ENCODE measurements around the gene HK2.
"Not testable (repeated sequence)": the region's sequence is repeated elsewhere in the genome, so short reads cannot be mapped to it uniquely, and the experiment has no call there.

Gene HK2

DNA sequence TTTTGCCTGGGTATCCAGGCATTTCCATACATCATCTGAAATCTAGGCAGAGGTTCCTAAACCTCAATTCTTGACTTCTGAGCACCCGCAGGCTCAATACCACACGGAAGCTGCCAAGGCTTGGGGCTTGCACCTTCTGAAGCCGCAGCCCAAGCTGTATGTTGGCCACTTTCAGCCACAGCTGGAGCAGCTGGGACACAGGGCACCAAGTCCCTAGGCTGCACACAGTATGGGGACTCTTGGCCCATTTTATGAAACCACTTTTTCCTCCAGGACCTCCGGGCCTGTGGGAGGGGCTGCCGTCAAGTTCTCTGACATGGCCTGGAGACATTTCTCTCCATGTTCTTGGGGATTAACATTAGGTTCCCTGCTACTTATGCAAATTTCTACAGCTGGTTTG lies 72.5 kb downstream of the HK2 start:
- H4K20me1 ChIP-seq (ENCODE audit: insufficient read depth, low read length, poor library complexity, severe bottlenecking): no peaks in the 10 kb centered on the region
- H3K27me3 ChIP-seq (ENCODE audit: insufficient read depth, low read length, poor library complexity, severe bottlenecking): no peaks in the 10 kb centered on the region
- no peaks in the 10 kb centered on the region for H3K36me3 ChIP-seq (ENCODE audit: insufficient read depth, low read length)
- no peaks in the 10 kb centered on the region for H3K9me2 ChIP-seq (replicated peaks; ENCODE audit: low read depth, low read length)
- H3K4me3 ChIP-seq (ENCODE audit: low read length, poor library complexity, severe bottlenecking): no peak overlapping the region
- no peak for TF ChIP-seq EZH2phosphoT487 (IDR thresholded peaks at IDR 0.05; ENCODE audit: borderline replicate concordance)
- TF ChIP-seq, protein P1, sequence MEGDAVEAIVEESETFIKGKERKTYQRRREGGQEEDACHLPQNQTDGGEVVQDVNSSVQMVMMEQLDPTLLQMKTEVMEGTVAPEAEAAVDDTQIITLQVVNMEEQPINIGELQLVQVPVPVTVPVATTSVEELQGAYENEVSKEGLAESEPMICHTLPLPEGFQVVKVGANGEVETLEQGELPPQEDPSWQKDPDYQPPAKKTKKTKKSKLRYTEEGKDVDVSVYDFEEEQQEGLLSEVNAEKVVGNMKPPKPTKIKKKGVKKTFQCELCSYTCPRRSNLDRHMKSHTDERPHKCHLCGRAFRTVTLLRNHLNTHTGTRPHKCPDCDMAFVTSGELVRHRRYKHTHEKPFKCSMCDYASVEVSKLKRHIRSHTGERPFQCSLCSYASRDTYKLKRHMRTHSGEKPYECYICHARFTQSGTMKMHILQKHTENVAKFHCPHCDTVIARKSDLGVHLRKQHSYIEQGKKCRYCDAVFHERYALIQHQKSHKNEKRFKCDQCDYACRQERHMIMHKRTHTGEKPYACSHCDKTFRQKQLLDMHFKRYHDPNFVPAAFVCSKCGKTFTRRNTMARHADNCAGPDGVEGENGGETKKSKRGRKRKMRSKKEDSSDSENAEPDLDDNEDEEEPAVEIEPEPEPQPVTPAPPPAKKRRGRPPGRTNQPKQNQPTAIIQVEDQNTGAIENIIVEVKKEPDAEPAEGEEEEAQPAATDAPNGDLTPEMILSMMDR (conservative IDR thresholded peaks at IDR 0.05; ENCODE audit: low read length): no peak
- H3K9ac ChIP-seq (ENCODE audit: low read depth, low read length, poor library complexity, severe bottlenecking): no peak overlapping the region
- H3K4me2 ChIP-seq (ENCODE audit: low read depth, low read length, poor library complexity, severe bottlenecking): no peak overlapping the region
- H3K9me3 ChIP-seq (ENCODE audit: insufficient read depth, low read depth, low read length): no peaks in the 10 kb centered on the region
- H3K79me2 ChIP-seq (ENCODE audit: insufficient read depth, low read length): no peaks in the 10 kb centered on the region
- no peaks in the 10 kb centered on the region for H3K4me1 ChIP-seq (ENCODE audit: insufficient read depth, low read length, poor library complexity, severe bottlenecking)
- H3F3A ChIP-seq (ENCODE audit: low read depth): no peaks in the 10 kb centered on the region
- no peak overlapping the region for H2AFZ ChIP-seq (ENCODE audit: low read length)

DNA sequence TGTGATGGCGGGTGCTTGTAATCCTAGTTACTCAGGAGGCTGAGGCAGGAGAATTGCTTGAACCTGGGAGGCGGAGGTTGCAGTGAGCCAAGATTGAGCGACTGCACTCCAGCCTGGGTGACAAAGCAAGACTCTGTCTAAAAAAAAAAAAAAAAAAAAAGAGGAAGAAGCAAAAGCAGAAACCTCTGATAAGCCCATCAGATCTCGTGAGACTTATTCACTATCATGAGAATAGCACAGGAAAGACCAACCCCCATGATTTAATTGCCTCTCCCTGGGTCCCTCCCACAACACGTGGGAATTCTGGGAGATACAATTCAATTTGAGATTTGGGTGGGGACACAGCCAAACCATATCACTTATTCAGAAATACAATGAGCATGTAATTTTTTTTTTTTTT lies 73.6 kb downstream of the HK2 start:
- not testable (repeated sequence) for H2AFZ ChIP-seq (ENCODE audit: low read length); H3K79me2 ChIP-seq (ENCODE audit: insufficient read depth, low read length); H3K9me2 ChIP-seq (replicated peaks; ENCODE audit: low read depth, low read length); H3K4me2 ChIP-seq (ENCODE audit: low read depth, low read length, poor library complexity, severe bottlenecking); H3K4me1 ChIP-seq (ENCODE audit: insufficient read depth, low read length, poor library complexity, severe bottlenecking); H3K4me3 ChIP-seq (ENCODE audit: low read length, poor library complexity, severe bottlenecking); H3K36me3 ChIP-seq (ENCODE audit: insufficient read depth, low read length); H3F3A ChIP-seq (ENCODE audit: low read depth); H3K9ac ChIP-seq (ENCODE audit: low read depth, low read length, poor library complexity, severe bottlenecking); H3K27me3 ChIP-seq (ENCODE audit: insufficient read depth, low read length, poor library complexity, severe bottlenecking); H4K20me1 ChIP-seq (ENCODE audit: insufficient read depth, low read length, poor library complexity, severe bottlenecking); H3K9me3 ChIP-seq (ENCODE audit: insufficient read depth, low read depth, low read length)

DNA sequence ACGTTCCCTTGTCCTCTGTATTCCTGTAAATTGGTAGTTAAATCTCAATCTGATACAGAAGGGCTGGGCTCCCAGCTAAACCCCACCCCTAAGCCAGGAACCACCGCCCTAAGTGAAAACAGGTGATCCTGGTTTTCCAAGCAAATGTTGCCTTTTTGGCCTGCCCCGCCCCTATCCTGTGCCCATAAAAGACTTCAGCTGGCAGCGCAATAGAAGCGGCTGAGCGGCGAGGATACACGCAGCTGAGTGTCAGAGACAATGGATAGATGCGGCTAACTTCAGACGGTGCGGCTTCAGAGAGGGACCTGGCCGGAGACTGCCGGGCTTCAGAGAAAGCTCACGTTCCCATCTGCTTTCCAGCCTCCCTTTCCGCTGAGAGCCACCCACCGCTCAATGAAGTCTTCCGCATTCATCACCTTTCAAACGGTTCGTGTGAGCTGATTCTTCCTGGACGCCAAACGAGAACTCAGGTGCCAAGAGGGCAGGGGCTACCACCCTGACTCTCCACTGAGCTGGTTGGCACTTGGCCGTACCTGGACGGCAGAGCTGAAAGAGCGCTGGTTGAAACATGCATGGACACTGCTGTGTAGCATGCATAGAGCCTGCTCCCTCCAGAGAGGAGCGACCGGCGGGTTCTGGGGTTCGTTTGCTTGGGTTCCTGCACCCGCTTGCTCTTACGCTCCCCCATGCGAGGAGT lies 75.0 kb downstream of the HK2 start:
- Histone ChIP-seq H3K9me3 (ENCODE audit: insufficient read depth, low read depth, low read length) (no peaks in the 10 kb centered on the region), H3K27me3 (ENCODE audit: insufficient read depth, low read length, poor library complexity, severe bottlenecking) (no peaks in the 10 kb centered on the region), H3K4me1 (ENCODE audit: insufficient read depth, low read length, poor library complexity, severe bottlenecking) (no peaks in the 10 kb centered on the region), H3K9me2 (replicated peaks; ENCODE audit: low read depth, low read length) (no peaks in the 10 kb centered on the region), H3K4me2 (ENCODE audit: low read depth, low read length, poor library complexity, severe bottlenecking) (no peak overlapping the region), H3K9ac (ENCODE audit: low read depth, low read length, poor library complexity, severe bottlenecking) (no peak overlapping the region), H3F3A (ENCODE audit: low read depth) (no peaks in the 10 kb centered on the region), H4K20me1 (ENCODE audit: insufficient read depth, low read length, poor library complexity, severe bottlenecking) (no peaks in the 10 kb centered on the region), H2AFZ (ENCODE audit: low read length) (no peak overlapping the region), H3K79me2 (ENCODE audit: insufficient read depth, low read length) (no peaks in the 10 kb centered on the region), H3K4me3 (ENCODE audit: low read length, poor library complexity, severe bottlenecking) (no peak overlapping the region), H3K36me3 (ENCODE audit: insufficient read depth, low read length) (no peaks in the 10 kb centered on the region)
- TF ChIP-seq, protein P1 (conservative IDR thresholded peaks at IDR 0.05; ENCODE audit: low read length): no peak
- no peak for TF ChIP-seq EZH2phosphoT487 (IDR thresholded peaks at IDR 0.05; ENCODE audit: borderline replicate concordance)

DNA sequence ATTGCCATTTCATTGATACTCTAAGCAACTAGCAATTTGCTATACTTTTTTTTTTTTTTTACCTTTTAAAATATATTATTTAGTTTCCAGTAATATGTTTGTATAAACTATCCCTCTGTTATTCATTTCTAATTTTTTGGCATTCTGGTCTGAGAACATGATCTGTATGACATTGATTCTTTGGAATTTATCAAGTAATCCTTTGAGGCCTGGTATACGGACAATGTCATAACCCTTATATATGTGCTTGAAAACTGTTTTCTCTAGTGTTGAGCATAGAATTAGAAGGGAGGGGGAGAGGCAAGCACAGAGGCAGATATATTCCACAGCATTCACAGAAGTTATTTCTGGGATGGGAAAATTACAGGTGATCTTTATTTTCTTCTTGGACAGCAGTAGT lies 76.3 kb downstream of the HK2 start:
- Histone ChIP-seq H3K4me2 (ENCODE audit: low read depth, low read length, poor library complexity, severe bottlenecking) (no peak overlapping the region), H4K20me1 (ENCODE audit: insufficient read depth, low read length, poor library complexity, severe bottlenecking) (no peaks in the 10 kb centered on the region), H3K79me2 (ENCODE audit: insufficient read depth, low read length) (no peaks in the 10 kb centered on the region), H3K4me1 (ENCODE audit: insufficient read depth, low read length, poor library complexity, severe bottlenecking) (no peaks in the 10 kb centered on the region), H3K27me3 (ENCODE audit: insufficient read depth, low read length, poor library complexity, severe bottlenecking) (no peaks in the 10 kb centered on the region), H3K9me2 (replicated peaks; ENCODE audit: low read depth, low read length) (no peaks in the 10 kb centered on the region), H3K36me3 (ENCODE audit: insufficient read depth, low read length) (no peaks in the 10 kb centered on the region), H3F3A (ENCODE audit: low read depth) (no peaks in the 10 kb centered on the region), H3K9ac (ENCODE audit: low read depth, low read length, poor library complexity, severe bottlenecking) (no peak overlapping the region), H3K4me3 (ENCODE audit: low read length, poor library complexity, severe bottlenecking) (no peak overlapping the region), H2AFZ (ENCODE audit: low read length) (no peak overlapping the region), H3K9me3 (ENCODE audit: insufficient read depth, low read depth, low read length) (no peaks in the 10 kb centered on the region)
- TF ChIP-seq EZH2phosphoT487 (IDR thresholded peaks at IDR 0.05; ENCODE audit: borderline replicate concordance): no peak
- TF ChIP-seq, protein P1 (conservative IDR thresholded peaks at IDR 0.05; ENCODE audit: low read length): no peak

Measured in Loucy (cell line).